Activated T-helper 17 cell treated with anti-CD3 and anti-CD28 coated beads, Interleukin-2, amount 50 U/mL, for 72 hours (primary cell): ENCODE results near the gene NSL1. TPM values are rescaled to one million over a fixed set of nuclear protein-coding genes. Genes with fewer than 3 reads are reported as not detected.
"Not testable (repeated sequence)": the region's sequence is repeated elsewhere in the genome, so short reads cannot be mapped to it uniquely, and the experiment has no call there.

Source experiments
- ATAC-seq: fragments of 150-1000 bp; cut with Tn5 transposase; replicated peaks from 2 replicates; pipeline ENCODE4 v1.10.0; 2021; ENCODE audit warnings: mild to moderate bottlenecking, moderate library complexity
- H3K27ac Mint-ChIP-seq: one replicate; pipeline ENCODE4 v1.8.0; 2022; ENCODE audit warnings: mixed read lengths
- H3K27me3 Mint-ChIP-seq: one replicate; pipeline ENCODE4 v1.8.0; 2022; ENCODE audit warnings: mixed read lengths
- H3K36me3 Mint-ChIP-seq: one replicate; pipeline ENCODE4 v1.8.0; 2022; ENCODE audit warnings: low read depth, mild to moderate bottlenecking, mixed read lengths
- H3K4me1 Mint-ChIP-seq: one replicate; pipeline ENCODE4 v1.8.0; 2022; ENCODE audit warnings: mixed read lengths
- H3K4me3 Mint-ChIP-seq: one replicate; pipeline ENCODE4 v1.8.0; 2022; ENCODE audit warnings: mild to moderate bottlenecking, mixed read lengths
- H3K9me3 Mint-ChIP-seq: one replicate; pipeline ENCODE4 v1.8.0; 2022; ENCODE audit warnings: mixed read lengths
- total RNA-seq, 2 donors: library from RNA; stranded (reverse); gene quantifications; one replicate each; pipeline ENCODE4 v1.2.3, GENCODE V29; 2022

Gene NSL1
- total RNA-seq, 2 donors from 2014 or later = 26.2 to 40.0 TPM

DNA sequence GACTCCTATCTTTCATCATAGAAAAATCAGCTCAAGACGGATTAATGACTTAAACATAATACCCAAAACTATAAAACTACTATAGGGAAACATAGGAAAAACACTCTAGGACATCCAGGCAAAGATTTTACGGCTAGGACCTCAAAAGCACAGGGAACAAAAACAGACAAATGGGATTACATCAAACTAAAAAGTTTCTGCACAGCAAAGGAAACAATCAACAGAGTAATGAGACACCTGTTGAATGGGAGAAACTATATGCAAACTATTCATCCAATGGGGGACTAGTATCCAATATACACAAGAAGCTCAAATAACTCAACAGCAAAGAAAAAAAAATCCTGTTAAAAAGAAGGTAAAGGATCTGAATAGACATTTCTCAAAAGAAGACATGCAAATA lies 18.6 kb downstream of the NSL1 start:
- Mint-ChIP-seq H3K4me3 (no peak overlapping the region), H3K4me1 (peaks cover 40% of the 10 kb centered on the region), H3K36me3 (peaks cover 82% of the 10 kb centered on the region), H3K27ac (no peak overlapping the region), H3K27me3 (no peaks in the 10 kb centered on the region), H3K9me3 (peaks cover 10% of the 10 kb centered on the region)
- no peak for ATAC-seq

DNA sequence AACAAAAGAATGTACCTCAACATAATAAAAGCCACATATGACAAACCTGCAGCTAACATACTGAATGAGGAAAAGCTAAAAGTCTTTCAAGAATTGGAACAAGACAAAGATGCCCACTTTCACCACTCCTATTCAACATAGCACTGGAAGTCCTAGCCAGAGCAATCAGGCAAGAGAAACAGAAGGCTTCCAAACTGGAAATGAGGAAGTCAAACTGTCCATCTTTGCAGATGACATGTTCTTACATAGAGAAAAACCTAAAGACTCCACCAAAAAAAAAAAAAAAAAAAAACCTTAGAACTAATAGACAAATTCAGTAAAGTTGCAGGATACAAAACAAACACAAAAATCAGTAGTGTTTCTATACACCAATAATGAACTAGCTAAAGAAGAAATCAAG lies 20.2 kb downstream of the NSL1 start:
- ATAC-seq = no peak
- Mint-ChIP-seq H3K27me3 (no peaks in the 10 kb centered on the region), H3K4me1 (peaks cover 50% of the 10 kb centered on the region), H3K27ac (no peak overlapping the region), H3K36me3 (peaks cover 86% of the 10 kb centered on the region), H3K9me3 (peaks cover 14% of the 10 kb centered on the region), H3K4me3 (no peak overlapping the region)

DNA sequence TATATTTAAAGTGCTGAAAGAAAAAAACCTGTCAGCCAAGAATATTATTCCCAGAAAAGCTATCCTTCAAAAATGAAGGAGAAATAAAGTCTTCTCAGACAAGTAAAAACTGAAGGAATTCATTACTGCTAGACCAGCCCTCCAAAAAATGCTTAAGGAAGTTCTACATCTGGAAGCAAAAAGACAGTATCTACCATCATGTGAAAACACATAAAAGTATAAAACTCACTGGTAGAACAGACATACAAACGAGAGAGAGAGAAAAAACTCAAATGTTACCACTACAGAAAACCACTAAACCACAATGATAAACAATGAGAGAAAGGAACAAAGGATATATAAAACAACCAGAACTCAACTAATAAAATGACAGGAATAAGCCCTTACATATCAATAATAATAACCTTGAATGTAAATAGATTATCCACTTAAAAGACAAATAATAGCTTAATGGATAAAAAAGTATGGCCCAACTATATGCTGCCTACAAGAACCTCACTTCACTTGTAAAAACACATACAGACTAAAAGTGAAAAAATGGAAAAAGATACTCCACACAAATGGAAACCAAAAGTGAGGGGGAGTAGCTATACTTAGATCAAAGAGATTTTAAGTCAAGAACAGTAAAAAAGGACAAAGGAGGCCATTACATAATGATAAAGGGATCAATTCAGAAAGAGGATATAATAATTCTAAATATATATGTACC lies 22.0 kb downstream of the NSL1 start:
- Mint-ChIP-seq H3K27ac (peak overlapping the region; percentile 84), H3K4me3 (peak overlapping the region; percentile 26), H3K36me3 (peaks cover 91% of the 10 kb centered on the region), H3K27me3 (no peaks in the 10 kb centered on the region), H3K9me3 (peaks cover 14% of the 10 kb centered on the region), H3K4me1 (peaks cover 48% of the 10 kb centered on the region)
- ATAC-seq = peak; percentile 93

DNA sequence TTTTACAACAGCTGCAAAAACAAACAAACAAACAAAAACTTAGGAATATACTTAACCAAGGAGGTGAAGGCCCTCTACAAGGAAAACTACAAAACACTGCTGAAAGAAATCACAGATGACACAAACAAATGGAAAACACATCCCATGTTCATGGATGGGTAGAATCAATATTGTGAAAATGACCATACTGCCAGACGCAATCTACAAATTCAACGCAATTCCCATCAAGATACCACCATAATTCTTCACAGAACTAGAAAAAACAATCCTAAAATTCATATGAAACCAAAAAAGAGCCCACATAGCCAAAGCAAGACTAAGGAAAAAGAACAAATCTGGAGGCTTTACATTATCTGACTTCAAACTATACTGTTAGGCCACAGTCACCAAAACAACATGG lies 24.8 kb downstream of the NSL1 start:
- ATAC-seq = not testable (repeated sequence)
- H3K9me3 Mint-ChIP-seq = peaks cover 14% of the 10 kb centered on the region

DNA sequence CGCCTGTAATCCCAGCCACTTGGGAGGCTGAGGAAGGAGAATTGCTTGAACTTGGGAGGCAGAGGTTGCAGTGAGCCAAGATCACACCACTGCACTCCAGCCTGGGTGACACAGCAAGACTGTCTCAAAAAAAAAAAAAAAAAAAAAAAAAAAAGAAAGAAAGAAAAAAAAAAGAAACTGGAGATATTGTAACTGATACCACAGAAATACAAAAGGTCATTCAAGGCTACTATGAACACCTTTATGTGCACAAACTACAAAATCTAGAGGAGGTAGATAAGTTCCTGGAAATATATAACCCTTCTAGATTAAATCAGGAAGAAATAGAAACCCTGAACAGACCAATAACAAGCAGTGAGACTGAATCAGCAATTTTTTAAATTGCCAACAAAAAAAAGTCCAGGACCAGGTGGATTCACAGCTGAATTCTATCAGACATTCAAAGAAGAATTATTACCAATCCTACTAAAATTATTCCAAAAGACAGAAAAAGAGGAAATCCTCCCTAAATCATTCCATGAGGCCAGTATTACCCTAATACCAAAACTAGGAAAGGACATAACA lies 26.8 kb downstream of the NSL1 start:
- not testable (repeated sequence) for ATAC-seq, H3K27me3 Mint-ChIP-seq, H3K9me3 Mint-ChIP-seq, H3K4me3 Mint-ChIP-seq, H3K27ac Mint-ChIP-seq
- Mint-ChIP-seq H3K36me3 (peaks cover 70% of the 10 kb centered on the region), H3K4me1 (peaks cover 33% of the 10 kb centered on the region)

More for the DNA sequence above, 24.8 kb downstream of the NSL1 start:
- H3K4me1 Mint-ChIP-seq = peaks cover 41% of the 10 kb centered on the region
- not testable (repeated sequence) for H3K27ac Mint-ChIP-seq, H3K27me3 Mint-ChIP-seq, H3K4me3 Mint-ChIP-seq
- H3K36me3 Mint-ChIP-seq = peaks cover 90% of the 10 kb centered on the region

DNA sequence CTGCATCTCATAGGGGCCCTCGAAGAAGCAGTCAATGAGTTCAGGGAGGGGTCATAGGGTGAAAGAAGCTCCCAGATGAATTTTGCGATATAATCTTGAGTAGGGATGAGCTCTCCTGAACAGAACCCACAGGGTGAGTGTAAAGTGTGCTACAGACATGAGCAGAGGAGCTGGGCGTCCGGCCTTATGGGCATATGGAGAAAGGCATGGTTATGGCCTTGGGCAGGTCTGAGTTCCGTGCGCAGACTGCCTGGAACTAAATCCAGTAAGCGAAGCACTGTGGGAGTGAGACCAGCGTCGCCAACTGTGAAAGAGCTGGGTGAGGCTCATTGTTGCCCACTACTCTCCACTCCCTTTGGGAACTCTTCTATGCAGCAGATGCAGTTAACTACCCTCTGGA lies 28.7 kb downstream of the NSL1 start:
- H3K27ac Mint-ChIP-seq = no peak overlapping the region
- ATAC-seq = no peak
- no peak overlapping the region for H3K4me3 Mint-ChIP-seq
- H3K36me3 Mint-ChIP-seq = peaks cover 52% of the 10 kb centered on the region
- peaks cover 23% of the 10 kb centered on the region for H3K4me1 Mint-ChIP-seq
- H3K9me3 Mint-ChIP-seq = peaks cover 4% of the 10 kb centered on the region
- no peaks in the 10 kb centered on the region for H3K27me3 Mint-ChIP-seq

DNA sequence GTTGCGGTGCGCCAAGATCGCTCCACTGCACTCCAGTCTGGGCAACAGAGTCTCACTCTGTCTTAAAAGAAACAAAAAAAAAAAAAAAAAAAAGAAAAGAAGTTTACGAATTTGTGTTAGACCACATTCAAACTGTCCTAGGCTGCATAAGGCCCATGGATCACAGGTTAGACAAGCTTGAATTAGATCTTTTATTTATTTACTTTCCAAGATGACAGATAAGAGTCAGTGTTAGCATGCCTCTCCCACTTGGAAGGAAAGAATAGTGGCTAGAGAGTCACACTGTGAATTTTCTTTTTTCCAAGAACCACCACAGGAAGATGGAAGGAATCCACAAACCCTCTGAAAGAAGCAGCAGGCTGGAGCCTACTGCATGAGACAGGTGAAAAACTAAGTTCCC lies 29.3 kb downstream of the NSL1 start:
- H3K27ac Mint-ChIP-seq = no peak overlapping the region

DNA sequence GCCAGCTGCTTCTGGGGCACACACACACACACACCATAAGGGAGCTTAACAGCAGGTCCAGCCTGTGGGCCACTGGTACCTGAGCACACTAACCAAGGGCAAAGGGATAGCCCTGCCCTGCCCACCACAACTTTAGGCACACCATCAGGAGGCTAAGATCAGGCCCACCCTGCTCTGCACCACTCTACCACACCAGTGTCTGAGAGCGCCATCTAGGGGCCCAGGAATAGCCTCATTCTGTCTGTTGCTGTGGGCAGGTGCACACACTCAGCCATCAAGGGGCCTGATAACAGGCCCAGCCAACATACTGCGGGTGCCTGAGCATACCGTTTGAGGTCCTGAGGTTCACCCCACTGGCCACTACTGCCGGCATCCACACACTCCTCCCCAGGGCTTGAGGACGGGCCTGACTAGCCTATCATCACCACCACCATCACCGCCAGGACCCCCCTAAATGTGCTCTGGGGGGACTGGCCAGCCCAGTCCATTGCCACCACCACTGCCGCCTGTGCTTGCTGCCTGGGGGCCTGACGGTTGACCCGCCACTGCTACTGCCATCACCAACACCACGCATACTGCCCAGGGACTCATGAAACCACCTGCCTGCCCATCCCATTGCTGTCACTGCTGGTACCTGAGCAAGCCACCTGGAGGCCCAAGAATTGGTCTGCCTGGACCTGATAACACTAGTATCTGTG lies 31.3 kb downstream of the NSL1 start:
- H3K27ac Mint-ChIP-seq = no peak overlapping the region
- peaks cover 13% of the 10 kb centered on the region for H3K4me1 Mint-ChIP-seq
- peaks cover 29% of the 10 kb centered on the region for H3K36me3 Mint-ChIP-seq
- H3K4me3 Mint-ChIP-seq = no peak overlapping the region
- no peaks in the 10 kb centered on the region for H3K9me3 Mint-ChIP-seq
- no peaks in the 10 kb centered on the region for H3K27me3 Mint-ChIP-seq
- peak; percentile 81 for ATAC-seq

More for the DNA sequence above, 29.3 kb downstream of the NSL1 start:
- no peak overlapping the region for H3K4me3 Mint-ChIP-seq
- H3K9me3 Mint-ChIP-seq = peaks cover 4% of the 10 kb centered on the region
- no peak for ATAC-seq
- H3K4me1 Mint-ChIP-seq = peaks cover 20% of the 10 kb centered on the region
- peaks cover 46% of the 10 kb centered on the region for H3K36me3 Mint-ChIP-seq
- H3K27me3 Mint-ChIP-seq = no peaks in the 10 kb centered on the region

DNA sequence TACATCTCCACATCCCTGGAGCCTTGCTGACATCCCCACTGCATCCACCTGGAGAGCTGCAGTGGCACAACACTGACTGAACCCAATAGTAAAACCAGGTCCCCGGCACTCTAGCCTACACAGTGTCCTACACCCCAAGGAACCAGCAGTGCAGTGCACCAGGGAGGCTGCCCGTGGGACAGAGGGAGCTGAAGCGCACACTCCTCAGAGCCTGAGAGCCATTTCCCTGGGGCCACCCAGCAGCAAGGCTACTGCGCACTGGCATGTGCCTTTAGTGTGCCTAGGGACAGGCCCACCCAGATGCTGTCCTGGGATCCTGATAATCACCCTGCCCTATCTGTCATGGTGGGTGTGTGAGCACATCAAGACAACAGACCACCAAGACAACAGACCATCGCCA lies 31.9 kb downstream of the NSL1 start:
- peaks cover 23% of the 10 kb centered on the region for H3K36me3 Mint-ChIP-seq
- no peaks in the 10 kb centered on the region for H3K9me3 Mint-ChIP-seq
- H3K27me3 Mint-ChIP-seq = no peaks in the 10 kb centered on the region
- peak; percentile 11 for ATAC-seq
- H3K4me1 Mint-ChIP-seq = peaks cover 13% of the 10 kb centered on the region
- H3K4me3 Mint-ChIP-seq = no peak overlapping the region
- H3K27ac Mint-ChIP-seq = no peak overlapping the region

DNA sequence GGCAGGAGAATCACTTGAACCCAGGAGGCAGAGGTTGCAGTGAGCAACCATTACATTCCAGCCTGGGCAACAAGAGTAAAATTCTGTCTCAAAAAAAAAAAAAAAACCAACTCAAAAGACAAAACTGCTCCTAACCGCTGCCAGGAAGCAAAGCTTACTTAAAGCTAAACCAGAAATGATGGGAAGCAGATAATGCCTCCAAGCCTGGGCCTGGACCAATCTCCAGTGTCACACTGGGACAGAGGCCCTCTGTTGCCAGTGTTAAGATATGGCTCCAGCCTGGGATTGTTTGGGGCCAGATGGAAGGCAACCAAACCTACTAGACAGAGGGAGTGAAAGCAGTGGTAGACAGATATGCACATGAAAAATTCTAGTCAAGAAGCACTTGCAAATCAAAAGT lies 36.9 kb downstream of the NSL1 start:
- Mint-ChIP-seq H3K36me3 (no peaks in the 10 kb centered on the region), H3K4me3 (peak overlapping the region; percentile 57), H3K27me3 (no peaks in the 10 kb centered on the region), H3K4me1 (peaks cover 27% of the 10 kb centered on the region), H3K9me3 (no peaks in the 10 kb centered on the region), H3K27ac (no peak overlapping the region)
- no peak for ATAC-seq

DNA sequence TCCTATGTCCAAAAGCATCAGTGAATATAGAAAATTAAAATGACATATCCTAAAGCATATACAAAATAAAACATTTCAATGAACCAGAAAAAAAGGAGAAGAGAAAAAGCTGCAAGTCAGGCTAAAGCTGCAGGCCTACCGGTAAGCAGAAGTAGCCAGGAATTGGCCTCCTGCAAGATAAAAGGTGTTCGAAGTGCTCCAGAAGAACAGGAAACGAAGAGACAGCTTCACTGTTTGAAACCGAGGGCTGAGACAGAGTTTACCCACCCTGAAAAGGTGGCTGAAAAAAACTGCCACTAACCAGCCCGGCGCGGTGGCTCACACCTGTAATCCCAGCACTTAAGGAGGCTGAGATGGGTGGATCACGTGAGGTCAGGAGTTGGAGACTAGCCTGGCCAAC lies 37.4 kb downstream of the NSL1 start:
- peak overlapping the region; percentile 20 for H3K27ac Mint-ChIP-seq
- H3K4me3 Mint-ChIP-seq = peak overlapping the region; percentile 57
- no peak for ATAC-seq
- H3K36me3 Mint-ChIP-seq = no peaks in the 10 kb centered on the region
- H3K9me3 Mint-ChIP-seq = no peaks in the 10 kb centered on the region
- peaks cover 24% of the 10 kb centered on the region for H3K4me1 Mint-ChIP-seq
- no peaks in the 10 kb centered on the region for H3K27me3 Mint-ChIP-seq

DNA sequence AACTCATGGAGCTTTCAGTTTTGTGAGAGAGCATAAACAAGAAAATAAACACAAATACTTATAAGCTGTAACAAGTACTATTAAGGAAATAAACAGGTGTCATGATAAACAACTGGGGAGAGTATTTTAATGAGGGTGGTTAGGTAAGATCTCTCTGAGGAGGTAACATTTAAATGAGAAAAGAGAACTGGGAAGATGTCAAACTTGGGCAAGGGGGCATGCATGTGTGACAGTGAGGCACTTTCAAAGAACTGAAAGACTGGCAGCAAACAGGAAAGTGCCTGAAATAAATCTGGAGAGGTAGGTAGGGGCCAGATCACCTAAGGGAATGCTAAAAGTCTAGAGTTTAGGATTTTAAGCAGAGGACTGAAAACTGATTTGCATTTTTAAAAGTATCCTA lies 37.8 kb downstream of the NSL1 start:
- Mint-ChIP-seq H3K4me1 (peaks cover 23% of the 10 kb centered on the region), H3K4me3 (peak overlapping the region; percentile 57), H3K27ac (peak overlapping the region; percentile 20), H3K36me3 (no peaks in the 10 kb centered on the region), H3K27me3 (no peaks in the 10 kb centered on the region), H3K9me3 (no peaks in the 10 kb centered on the region)
- ATAC-seq = no peak

DNA sequence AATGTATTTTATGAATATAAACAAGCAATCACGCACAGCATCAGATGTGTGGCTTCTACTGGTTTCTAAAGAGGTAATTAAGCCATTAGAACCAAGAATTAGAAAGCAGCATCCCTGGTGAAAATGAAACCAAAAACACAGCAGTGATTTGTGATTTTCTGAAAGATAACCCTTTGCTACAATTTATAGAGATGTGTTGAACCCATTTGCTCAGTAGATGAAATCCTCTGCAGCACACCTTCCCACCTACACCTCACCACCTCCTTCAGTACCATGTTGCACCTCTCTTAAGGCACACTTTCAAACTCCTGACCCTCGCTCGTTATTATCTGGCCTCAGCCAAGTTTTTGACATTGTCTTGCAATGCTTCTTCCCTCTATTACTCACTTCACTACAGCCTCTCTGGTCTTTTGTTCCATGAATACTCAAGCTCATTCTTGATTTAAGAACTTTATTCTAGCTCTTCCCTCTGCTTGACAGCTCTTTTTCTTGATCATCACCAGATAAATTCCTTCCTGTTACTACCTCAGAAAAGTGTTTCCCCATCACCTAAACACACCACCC lies 38.6 kb downstream of the NSL1 start:
- Mint-ChIP-seq H3K4me3 (peak overlapping the region; percentile 57), H3K27me3 (no peaks in the 10 kb centered on the region), H3K9me3 (no peaks in the 10 kb centered on the region), H3K27ac (peak overlapping the region; percentile 15), H3K4me1 (peaks cover 23% of the 10 kb centered on the region), H3K36me3 (no peaks in the 10 kb centered on the region)
- ATAC-seq = peak; percentile 58

DNA sequence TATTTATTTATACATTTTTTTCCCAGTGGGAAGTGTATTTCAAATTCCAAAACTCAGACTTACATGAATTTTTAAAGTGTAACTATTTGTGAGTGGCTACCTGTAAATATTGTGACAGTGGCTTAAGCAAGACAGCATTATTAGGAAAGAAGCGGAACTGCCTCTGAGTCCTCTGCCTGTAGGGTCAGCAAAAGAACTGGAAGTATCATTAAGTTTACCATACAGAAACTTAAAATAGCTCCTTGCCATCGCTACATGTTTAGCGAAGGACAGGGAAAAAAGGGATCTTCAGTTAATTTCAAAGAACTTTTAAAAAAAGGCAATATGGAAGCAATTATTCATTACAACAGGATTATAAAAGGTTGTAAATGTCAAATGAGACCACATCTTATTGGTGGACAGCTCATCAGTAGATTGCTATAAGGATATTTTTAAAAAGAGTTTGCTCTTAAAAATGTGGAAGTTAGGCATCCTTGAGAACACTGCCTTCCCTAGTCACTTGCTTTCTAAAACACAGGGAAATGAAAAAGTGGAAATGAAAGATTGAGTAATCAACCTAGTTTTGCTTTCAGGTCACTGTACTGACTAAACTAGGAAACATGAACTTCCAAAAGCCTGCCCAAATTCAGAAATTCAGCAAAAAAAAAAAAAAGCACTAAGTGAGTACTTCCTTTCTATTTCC lies 39.2 kb downstream of the NSL1 start:
- Mint-ChIP-seq H3K27me3 (no peaks in the 10 kb centered on the region), H3K27ac (peak overlapping the region; percentile 15), H3K4me3 (peak overlapping the region; percentile 57), H3K4me1 (peaks cover 23% of the 10 kb centered on the region), H3K9me3 (no peaks in the 10 kb centered on the region), H3K36me3 (no peaks in the 10 kb centered on the region)
- ATAC-seq = peak; percentile 72
